Kidney capillary endothelial cell (primary cell): ENCODE results near the gene KDF1.

ENCODE experiments used
- DNase-seq: peaks from one replicate; pipeline ENCODE4 v3.0.0-alpha.2; 2018; ENCODE audit warnings: low spot score

The KDF1 gene, protein sequence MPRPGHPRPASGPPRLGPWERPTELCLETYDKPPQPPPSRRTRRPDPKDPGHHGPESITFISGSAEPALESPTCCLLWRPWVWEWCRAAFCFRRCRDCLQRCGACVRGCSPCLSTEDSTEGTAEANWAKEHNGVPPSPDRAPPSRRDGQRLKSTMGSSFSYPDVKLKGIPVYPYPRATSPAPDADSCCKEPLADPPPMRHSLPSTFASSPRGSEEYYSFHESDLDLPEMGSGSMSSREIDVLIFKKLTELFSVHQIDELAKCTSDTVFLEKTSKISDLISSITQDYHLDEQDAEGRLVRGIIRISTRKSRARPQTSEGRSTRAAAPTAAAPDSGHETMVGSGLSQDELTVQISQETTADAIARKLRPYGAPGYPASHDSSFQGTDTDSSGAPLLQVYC

DNA sequence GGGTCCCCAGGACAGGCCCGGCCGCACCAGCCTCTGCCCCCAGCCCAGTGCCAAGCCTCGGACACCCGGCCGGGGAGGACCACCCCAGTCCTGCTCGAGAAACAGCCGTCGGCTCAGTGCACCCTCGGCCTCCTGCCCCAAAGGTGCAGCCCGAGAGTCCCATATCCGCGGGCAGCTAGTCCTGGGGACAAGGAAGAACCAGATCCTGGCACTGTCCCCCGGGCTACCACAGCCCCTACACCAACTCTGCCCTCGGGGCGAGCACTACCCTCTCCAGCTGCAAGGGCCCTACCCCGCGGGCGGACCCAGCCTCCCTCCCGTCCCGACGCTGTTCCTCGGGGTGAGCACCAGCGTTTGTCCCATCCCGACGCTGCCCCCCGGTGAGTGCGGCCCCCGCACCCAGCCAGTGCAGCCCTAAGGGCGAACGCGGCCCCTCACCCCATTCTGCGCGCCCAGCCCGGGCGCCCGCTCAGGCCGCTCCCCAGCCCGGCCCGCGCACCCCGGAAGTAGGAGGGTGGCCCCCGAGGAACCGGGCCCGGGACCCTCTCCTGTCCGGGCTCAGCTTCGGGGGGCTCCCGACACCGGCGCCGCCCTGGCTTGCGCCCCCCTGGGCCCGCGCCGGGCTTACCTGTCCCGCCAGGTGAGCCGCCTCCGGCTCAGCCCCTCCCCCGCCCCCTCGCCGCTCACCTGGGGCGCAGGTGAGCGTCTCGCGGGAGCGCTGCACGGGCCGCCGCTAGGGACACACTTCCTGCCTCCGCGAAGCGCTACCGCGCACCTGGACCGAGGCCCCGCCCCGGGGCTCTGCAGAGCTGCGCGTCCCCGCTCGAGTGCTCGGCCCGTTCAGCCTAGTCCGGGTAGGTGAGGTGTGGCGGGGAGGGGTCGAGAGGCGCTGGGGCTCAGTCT lies at the start of gene KDF1:
TSS of gene KDF1 (minus strand) at position 747 of the 903 bp plus-strand sequence. CDS start 8,088 bp downstream, outside the sequence.
- no peak for DNase-seq

DNA sequence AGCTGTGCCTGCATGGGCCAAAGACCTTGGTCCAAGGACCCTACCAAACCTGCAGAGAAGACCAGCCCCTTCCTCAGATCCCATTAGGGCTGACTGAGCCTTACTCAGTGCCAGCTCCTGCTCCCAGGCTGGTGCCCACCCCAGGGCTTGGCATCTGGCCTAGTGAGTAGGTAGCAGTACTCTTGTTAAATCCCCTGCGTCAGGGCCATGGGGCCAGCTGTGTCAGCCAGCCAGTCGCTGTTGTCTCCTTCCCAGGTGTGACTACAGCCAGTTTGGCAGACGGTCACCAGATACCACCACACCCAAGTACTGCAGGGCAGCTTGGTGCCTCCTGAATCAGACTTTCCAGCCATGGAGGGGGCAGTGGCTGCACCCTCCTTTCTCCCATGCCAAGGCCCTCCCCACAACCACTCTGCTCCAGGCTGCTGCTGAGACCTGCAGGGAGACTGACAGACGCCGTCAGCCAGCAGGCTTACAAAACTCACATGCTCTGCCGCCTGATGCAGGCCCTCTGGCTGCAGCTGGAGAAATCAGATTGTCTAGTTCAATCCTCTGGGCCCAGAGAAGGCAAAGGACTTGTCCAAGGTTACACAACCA lies 49.4 kb upstream of the KDF1 start:
- DNase-seq = no peak

DNA sequence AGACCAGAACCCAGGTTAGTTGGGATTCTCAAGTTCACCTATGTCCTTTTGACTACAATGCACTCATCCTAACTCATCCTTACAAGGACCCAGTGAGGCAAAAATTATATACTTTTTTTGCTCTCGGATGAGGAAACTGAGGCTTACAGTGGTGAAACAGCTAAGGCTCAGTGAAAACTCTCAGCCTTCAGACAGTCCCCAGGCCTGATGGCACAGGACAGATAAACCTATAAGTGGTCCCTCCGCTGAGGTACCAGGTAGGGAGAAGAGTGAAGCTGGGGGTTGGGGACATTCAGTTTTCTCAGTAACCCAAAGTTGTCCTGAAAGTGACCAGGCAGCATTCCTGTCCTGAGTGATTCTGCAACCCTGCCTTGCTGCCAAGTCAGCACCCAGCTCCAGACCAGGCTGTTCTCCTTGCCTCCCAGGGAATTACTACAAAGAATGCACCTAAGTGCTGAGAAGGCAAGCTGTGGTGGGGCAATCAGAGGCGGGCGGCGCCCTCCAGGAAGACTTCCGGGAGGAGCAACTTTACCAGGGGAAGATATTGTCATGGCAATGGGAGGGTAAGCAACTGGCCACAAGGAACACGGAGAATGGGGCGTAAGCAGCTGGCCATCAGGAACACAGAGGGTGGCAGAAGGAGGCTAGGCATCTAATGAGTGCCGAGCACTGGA lies 47.8 kb upstream of the KDF1 start:
- no peak for DNase-seq

DNA sequence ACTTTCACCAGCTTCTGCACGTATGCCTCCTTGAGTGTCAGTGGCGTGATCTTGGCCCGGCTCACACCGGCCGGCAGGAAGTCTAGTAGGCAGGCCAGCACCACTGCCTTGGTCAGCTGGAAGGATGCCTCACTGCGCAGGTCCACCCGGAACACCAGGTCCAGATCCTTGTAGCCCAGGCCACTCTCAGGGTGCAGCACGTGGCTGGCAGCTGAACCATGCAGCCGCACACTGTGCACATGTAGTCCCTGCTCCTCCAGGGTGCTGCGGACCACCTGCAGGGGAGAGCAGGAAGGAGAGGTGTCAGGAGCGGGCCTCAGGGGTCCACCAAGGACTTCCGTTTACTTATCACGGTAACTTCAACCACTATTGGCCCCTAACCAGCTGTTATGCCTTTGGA lies 46.4 kb upstream of the KDF1 start:
- no peak for DNase-seq

DNA sequence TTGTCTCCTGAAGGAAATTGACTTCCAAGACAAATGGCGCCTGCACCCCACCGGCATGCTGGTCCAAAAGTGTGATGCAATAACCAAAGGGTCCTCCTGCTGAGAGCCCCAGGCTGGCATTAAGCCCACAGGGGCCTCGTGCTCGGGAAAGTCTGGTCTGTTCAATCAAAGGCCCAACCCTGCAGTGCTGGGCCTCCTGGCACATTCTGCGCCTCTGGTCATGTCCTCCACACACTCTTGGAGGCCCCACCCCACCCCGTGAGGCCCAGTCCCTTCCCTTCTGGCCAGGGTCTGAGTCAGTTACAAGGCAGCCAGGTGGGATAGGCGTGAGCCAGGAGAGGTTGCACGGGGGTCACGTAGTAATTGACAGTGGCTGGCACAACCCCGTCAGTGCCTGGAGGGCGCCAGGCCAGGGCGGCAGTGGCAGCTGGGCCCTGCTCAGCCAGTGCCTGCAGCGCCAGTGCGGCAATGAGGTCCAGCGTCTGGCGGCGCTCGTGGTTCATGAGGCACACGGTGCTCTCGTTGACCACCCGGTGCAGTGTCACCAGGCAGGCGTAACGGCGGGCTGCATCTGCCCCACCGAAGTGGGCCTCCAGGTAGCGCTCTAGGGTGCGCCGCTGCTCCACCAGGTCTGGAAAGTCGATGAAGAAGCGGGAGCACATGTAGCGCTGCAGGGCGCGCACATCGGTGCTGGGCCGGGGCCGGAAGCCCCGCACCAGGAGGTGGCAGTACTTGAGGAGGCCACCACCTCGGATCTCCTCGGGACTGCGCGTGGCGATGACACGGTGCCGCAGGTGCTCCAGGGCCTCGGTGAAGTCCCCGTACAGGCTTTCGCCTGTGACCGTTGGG lies 45.6 kb upstream of the KDF1 start:
- DNase-seq = no peak

DNA sequence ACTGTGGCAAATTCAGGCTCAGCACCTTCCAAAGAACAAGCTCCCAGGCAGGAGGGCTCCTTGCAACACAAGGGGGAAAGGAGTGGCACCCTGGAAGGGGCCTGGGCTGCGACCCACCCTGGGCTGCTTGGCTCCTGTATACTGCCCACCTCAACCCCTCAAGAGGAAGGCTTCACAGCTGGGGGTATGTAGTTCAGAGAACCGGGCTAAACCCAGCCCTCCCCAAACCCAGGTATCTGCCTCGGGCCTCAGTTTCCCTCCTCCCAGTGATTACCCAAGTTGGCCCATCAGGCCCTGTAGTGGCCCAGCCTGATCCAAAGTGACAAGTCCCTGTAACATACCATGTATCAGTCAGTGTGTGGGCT lies 44.9 kb upstream of the KDF1 start:
- no peak for DNase-seq

DNA sequence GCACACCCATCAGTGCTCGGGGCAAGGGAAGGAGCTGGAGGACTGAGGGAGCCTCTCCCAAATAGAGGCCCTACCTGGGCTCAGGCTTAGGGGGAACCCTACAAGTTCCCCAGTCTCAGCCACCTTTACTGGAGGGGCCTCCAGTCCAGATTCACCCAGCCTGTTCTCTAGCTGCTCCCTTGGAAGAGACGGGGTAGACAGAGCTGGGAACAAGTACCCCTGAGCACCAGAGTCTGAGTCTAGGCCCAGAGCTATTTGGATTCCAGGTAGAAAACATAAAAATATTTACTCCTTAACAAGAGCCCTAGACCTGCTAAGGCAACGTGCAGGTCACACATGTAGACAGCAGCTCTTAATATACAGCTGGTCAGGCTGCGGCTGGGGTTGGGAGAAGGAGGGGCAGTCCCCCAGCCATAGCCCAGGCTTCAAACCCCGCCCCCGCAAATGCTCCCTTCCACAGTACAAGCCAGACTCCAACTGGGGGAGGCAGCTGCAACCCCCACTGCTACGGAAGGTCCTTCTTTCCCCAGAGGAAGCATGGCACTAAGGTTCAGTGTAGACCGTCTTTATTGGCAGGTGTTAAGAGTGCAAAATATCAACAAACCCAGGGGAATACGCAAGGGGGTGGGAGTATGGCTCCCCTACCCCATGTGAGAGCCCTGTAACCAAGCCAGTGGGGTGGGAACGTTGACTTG lies 44.4 kb upstream of the KDF1 start:
- no peak for DNase-seq

DNA sequence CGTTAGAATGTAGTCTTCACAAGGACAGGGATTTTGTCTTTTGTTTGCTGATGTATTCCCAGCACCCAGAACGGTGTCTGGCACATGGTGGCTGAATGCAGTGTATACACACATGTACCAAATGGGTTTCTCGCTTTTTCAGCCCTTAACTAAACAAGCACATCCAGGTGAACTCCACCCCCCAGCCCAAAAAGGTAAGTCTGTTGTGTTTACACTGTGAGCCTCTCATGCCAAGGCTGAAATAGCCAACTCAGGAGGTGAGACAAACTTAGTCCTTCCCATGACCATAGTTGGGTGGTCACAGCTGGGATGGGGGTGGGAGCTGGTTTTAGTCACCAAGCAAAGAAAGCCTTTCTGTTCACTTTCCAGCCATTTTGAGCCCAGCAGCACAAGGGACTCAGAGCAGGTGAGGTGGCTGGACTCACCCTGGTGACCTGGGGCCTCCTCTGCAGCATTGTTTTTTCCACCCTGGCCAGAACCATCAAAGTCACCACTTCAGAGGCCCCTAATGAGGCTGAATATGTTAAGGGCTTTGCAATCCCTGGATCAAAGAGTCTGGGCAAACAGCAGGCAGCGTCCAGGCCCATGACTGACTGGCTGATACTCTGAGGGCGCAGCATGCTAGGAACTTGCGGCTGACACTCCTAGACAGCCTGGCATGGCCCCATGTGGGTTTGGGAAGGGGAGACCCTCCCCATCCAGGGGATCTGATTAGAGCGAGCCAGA lies 43.6 kb upstream of the KDF1 start:
- no peak for DNase-seq

DNA sequence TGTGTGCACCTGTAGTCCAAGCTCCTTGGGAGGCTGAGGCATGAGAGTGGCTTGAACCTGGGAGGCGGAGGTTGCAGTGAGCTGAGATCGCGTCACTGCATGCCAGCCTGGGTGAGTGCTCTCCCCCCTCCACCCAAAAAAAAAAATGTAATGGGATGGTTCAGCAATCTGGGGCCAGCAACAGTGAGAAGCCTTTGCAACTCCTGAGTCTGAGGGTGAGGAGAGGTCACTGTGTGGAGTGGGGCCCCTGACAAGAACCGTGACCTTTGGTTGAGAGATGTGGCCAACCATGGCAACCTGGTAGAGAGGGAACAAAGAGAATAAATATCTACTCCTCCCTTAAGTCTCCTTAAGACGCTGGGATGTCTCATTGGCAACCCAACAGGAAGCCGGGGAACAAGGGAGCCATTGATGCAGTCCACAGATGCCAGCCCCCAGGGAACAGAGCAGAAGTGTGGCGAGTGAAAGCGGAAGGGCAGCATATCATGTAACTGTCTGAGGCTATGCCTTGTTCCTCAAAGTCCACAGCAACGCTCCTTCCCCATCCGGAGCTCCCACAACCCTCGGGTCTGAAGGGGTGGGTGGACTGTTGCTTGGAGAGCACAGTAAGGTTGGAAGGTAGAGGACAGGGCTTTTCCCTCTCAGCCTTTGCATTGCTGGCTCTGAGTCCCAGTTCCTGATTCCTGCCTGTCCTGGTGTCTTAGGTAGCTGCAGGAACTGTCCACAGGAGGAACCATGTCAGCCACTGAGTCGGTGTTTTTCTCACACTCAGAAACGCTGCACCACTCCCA lies 41.5 kb upstream of the KDF1 start:
- DNase-seq = no peak

DNA sequence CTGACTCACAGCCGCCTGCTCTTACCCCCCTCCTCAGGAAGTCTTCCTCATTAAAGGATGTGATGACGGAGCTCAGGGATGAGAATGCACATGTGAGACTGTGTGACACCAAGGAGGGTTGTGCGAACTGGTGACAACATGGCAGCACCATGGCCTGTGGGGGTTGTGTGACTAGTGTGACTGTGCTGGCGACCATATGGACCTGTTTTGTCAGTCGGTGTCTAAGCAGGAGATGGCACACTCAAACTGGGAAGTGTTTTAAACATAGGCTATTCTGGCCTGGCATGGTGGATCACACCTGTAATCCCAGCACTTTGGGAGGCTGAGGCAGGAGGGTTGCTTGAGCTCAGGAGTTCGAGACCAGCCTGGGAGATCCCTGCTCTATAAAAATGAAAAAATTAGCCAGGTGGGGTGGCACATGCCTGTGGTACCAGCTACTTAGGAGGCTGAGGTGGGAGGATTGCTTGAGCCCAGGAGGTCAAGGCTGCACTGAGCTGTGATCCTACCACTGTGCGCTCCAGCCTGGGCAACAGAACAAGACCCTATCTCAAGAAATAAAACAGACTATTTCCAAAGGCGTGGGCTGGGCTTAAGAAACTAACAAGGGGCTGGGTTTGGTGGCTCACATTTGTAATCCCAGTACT lies 40.7 kb upstream of the KDF1 start:
- DNase-seq = peak; percentile 95

DNA sequence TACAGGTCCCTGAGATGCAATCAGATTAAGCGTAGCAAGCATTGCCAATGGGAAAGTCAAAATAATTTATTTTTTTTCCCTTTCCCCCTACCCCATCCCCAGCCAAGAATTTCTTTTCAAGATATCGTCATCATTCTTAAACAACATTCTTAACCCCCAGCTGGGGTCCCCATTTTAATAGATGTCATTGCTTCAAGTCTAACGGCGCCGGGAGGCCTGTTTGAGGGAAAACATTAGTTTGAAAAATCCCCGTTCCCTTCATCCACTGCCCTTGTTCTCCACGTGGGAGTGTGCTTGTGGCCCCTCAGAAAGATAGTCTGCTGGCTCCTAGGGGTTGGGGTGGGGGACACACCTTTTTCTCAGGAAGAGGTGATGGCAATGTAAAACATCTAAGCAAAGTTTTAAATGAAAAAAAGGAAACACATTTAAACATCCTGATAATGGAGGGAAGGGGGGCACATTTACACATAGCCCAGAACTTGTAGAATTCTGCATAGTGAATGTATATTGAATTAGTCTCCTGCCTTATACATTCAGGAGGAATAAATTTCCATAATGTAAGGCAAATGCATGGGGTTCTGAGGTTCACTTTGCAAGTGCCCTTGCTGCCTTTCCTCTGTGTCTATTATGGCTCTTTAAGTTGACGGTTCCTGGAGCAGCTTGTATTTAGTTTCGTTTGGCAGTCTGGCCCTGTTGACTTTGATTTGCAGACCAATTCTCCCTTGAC lies 40.0 kb upstream of the KDF1 start:
- no peak for DNase-seq

DNA sequence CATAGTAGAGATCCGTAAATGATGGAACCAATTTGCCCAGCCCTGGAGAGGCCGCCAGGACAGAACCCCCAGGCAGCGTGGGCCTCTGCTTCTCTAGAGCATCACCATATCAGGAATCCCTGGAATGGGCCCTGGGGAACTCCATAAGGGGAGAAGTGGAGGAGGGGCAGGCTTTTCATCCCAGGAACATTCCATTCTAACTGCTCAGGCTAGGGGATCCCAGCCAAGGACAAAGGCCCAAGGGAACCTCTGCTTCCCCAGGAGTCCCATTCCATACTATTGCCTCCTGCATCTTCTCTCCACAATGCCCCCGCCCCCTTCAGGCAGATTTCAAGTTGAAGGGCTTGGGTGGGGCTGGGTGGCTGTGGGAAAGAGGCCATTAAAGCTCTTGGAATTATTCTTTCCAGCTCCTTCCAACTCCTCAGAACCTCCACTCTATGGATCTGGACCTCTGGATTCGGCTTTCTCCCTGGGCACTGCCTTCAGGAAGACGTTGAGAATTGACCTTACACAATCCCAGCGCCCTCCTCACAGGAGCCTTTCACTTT lies 39.2 kb upstream of the KDF1 start:
- peak; percentile 78 for DNase-seq

DNA sequence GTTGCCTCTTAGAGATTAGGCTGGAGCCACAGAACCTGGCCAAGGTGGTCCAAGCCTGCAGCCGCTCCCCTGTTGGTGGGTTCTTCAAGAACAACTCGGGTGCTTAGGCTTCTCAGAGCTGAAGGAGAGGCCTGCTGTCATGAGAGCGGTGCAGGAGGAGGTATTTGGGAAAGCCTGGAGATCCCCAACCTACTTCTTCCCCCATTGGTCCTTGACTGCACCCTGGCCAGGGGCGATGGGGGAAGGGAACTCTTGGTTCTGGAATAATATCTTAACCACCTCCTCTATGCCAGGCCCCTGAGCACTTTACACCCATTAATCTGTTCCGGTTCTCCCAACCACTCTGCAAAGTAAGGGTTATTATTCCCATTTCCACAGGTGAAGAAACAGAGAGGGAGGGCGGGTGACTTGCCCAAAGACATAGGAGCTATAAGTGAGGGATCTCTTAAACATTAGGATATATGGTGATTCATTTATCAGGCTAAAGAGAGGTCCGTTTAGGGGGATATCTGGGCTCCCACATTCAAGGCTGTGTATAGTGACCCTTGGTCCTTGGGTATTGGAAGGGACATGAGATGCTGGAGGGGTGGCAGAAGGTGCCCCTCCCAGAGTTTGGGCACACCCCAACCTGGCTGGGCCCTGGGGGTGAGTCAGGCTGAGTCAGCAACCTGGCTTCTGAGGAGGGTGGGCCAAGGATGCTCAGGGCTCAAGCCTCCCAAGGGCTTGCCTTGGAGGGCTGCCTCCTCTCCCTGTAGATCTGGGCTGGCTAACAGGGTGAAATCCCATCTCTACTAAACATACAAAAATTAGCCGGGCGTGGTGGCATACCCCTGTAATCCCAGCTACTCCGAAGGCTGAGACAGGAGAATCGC lies 38.4 kb upstream of the KDF1 start:
- no peak for DNase-seq

DNA sequence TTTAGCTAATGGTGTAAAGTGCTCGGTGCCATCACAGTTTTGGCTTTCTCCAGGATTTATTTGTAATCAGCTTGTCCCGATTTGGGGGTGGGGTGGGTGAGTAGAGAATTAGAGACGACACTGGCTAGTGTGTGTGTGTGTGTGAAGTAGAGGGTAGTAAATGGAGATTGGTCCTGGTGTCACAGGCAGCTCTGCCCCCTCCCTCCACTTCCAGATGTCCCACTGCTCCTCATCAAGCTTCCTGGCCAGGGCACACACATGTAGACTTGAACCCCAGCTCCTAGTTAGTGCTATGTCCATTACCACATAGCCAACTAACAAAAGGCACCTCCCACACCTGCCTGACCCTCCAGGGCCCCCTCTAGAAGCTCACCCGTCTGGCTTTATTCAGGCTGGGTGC lies 36.4 kb upstream of the KDF1 start:
- DNase-seq = no peak

DNA sequence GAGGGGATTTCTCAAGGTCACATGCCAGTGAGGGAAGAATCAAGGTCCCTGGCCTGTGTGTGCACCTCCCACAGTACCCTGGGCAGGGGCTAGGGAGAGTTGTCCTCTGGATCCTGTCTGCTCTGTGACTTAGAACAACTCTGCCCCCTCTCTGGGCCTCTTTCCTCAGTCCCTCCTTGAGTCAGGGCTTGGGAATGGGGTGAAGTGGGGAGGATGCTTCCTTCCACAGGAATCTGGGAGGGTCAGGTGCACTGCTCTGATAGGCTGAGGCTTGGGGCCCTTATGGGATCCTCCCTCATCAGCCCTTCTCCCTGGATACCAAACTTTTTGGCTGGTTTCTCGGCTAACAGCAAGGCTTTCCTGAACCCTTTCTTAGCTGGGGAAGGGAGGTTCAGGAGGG lies 35.8 kb upstream of the KDF1 start:
- DNase-seq = no peak

DNA sequence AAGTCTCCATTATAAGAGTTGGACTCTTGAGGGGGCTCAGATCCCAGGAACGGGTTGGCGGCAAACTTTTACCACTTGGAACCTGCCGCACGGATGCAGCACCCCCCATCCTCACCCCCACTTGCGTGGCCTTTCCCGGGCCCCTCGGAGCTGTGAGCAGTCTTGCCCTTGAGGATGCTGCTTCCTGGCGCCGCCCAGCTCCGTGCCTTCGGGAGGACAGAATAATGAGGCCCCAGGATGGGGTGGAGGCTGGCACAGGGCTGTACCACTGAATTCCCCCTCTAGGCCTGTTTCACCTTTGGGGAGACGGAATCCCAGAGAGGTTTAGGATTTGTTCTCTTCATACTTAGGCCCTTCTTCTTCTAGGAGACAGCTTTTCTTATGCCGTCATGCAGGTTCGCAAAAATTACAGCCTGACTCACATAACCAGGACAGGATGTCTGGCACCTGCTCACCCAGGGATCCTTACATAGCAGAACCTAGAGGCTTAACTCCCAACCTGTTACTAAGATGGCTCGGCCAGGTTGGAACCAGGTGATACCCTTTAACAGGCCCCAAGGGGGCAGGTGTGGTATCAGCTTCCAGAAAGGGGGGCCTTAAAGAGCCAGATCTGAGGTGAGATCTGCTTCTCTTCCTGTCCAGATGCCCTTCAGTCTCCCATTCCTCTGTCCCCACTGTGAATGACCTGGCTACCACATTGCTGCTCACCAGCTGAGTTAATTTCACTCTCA lies 34.7 kb upstream of the KDF1 start:
- no peak for DNase-seq
